Measurements from ENCODE around the gene ZNF358.
A peak's percentile ranks its signal among the peaks of the same experiment; 100 is the strongest.

Gene ZNF358

GRCh38 chr19:7515645-7516151 lies at the start of gene ZNF358:
Gene ZNF358, plus strand, starts transcription at chr19:7516103. Its CDS starts 3,140 bp downstream, at chr19:7519243.
- DNase-seq (ENCODE audit: low read depth): no peak

- no peak for DNase-seq (ENCODE audit: low read depth)
Observed at GRCh38 chr19:7467009-7467989, 48.6 kb upstream of the ZNF358 start.

GRCh38 chr19:7468840-7469239 lies 47.1 kb upstream of the ZNF358 start:
- no peak for DNase-seq (ENCODE audit: low read depth)

GRCh38 chr19:7469669-7470285 lies 46.1 kb upstream of the ZNF358 start:
- DNase-seq (ENCODE audit: low read depth): no peak

- no peak for DNase-seq (ENCODE audit: low read depth)
Observed at GRCh38 chr19:7470540-7471305, 45.2 kb upstream of the ZNF358 start.

- DNase-seq (ENCODE audit: low read depth): no peak
Observed at GRCh38 chr19:7471696-7472615, 43.9 kb upstream of the ZNF358 start.

GRCh38 chr19:7475665-7476064 lies 40.2 kb upstream of the ZNF358 start:
- no peak for DNase-seq (ENCODE audit: low read depth)

- DNase-seq (ENCODE audit: low read depth): no peak
Observed at GRCh38 chr19:7476241-7476640, 39.7 kb upstream of the ZNF358 start.

GRCh38 chr19:7476777-7477494 lies 39.0 kb upstream of the ZNF358 start:
- no peak for DNase-seq (ENCODE audit: low read depth)

- no peak for DNase-seq (ENCODE audit: low read depth)
Observed at GRCh38 chr19:7477758-7478157, 38.1 kb upstream of the ZNF358 start.

- no peak for DNase-seq (ENCODE audit: low read depth)
Observed at GRCh38 chr19:7478173-7478842, 37.6 kb upstream of the ZNF358 start.

- no peak for DNase-seq (ENCODE audit: low read depth)
Observed at GRCh38 chr19:7478843-7479227, 37.1 kb upstream of the ZNF358 start.

GRCh38 chr19:7480222-7480969 lies 35.5 kb upstream of the ZNF358 start:
- no peak for DNase-seq (ENCODE audit: low read depth)

- DNase-seq (ENCODE audit: low read depth): no peak
Observed at GRCh38 chr19:7480970-7481255, 35.0 kb upstream of the ZNF358 start.

GRCh38 chr19:7482584-7483439 lies 33.1 kb upstream of the ZNF358 start:
- DNase-seq (ENCODE audit: low read depth): no peak

GRCh38 chr19:7483720-7484201 lies 32.1 kb upstream of the ZNF358 start:
- no peak for DNase-seq (ENCODE audit: low read depth)

GRCh38 chr19:7486923-7487322 lies 29.0 kb upstream of the ZNF358 start:
- no peak for DNase-seq (ENCODE audit: low read depth)

- DNase-seq (ENCODE audit: low read depth): peak; percentile 90
Observed at GRCh38 chr19:7488736-7489353, 27.1 kb upstream of the ZNF358 start, which contains the start of gene PEX11G. Gene PEX11G, minus strand, starts transcription at chr19:7489035. Its CDS starts 25 bp downstream, at chr19:7489010.

All from activated T-cell treated with anti-CD3 and anti-CD28 coated beads for 24 hours (primary cell).